Activated naive CD4-positive, alpha-beta T cell treated with anti-CD3 and anti-CD28 coated beads, Interleukin-2, amount 10 ng/mL, durations not matched to agents 7 days and 5 days (primary cell): Measurements from ENCODE around the gene HBEGF.
A peak's percentile ranks its signal among the peaks of the same experiment; 100 is the strongest.

Experiments used
- CTCF ChIA-PET: fragments of 350-600 bp; sonication (Branson Sonifier 250); formaldehyde crosslinking; loops from one replicate; lab custom pipeline; 2021; ENCODE audit warnings: antibody characterized with exemption; lab: Charles Lee
- DNase-seq: peaks from one replicate; pipeline ENCODE4 v3.0.0-alpha.2; 2020
- H3K27ac Mint-ChIP-seq: one replicate; pipeline ENCODE4 v1.8.0; 2021; ENCODE audit warnings: mild to moderate bottlenecking, moderate library complexity, mixed read lengths
- H3K27me3 Mint-ChIP-seq: one replicate; pipeline ENCODE4 v1.8.0; 2021; ENCODE audit warnings: mild to moderate bottlenecking, mixed read lengths
- H3K36me3 Mint-ChIP-seq: one replicate; pipeline ENCODE4 v1.8.0; 2021; ENCODE audit warnings: mixed read lengths
- H3K4me1 Mint-ChIP-seq: one replicate; pipeline ENCODE4 v1.8.0; 2021; ENCODE audit warnings: mixed read lengths
- H3K4me3 Mint-ChIP-seq: one replicate; pipeline ENCODE4 v1.8.0; 2021; ENCODE audit warnings: mild to moderate bottlenecking, moderate library complexity, mixed read lengths
- H3K9me3 Mint-ChIP-seq: one replicate; pipeline ENCODE4 v1.8.0; 2021; ENCODE audit warnings: mixed read lengths

Gene HBEGF

GRCh38 chr5:140366589-140367255, 20.3 kb upstream of the HBEGF start:
- Mint-ChIP-seq H3K27ac (no peak overlapping the region), H3K36me3 (no peaks in the 10 kb centered on the region), H3K4me3 (no peak overlapping the region), H3K27me3 (peaks cover 17% of the 10 kb centered on the region), H3K4me1 (peaks cover 5% of the 10 kb centered on the region), H3K9me3 (no peaks in the 10 kb centered on the region)
- DNase-seq, result no peak
- CTCF ChIA-PET, result interaction anchor here (0.6 to 3.9 kb wide), 7 partner anchors 8 to 180 kb away, joined by 3 to 15 read pairs (median 3); partner anchors contain the start of gene EIF4EBP3

GRCh38 chr5:140365941-140366340, 19.5 kb upstream of the HBEGF start:
- Mint-ChIP-seq H3K4me3 (no peak overlapping the region), H3K4me1 (peaks cover 5% of the 10 kb centered on the region), H3K36me3 (no peaks in the 10 kb centered on the region), H3K27ac (no peak overlapping the region), H3K9me3 (no peaks in the 10 kb centered on the region), H3K27me3 (peaks cover 17% of the 10 kb centered on the region)
- CTCF ChIA-PET, result interaction anchor here (0.6 to 3.9 kb wide), 10 partner anchors 7 to 354 kb away, joined by 3 to 15 read pairs (median 4); partner anchors contain the start of genes IK and NDUFA2
- DNase-seq, result no peak

- CTCF ChIA-PET, result interaction anchor here (0.9 to 3.9 kb wide), 7 partner anchors 8 to 354 kb away, joined by 3 to 18 read pairs (median 4); partner anchors contain the start of genes IK and NDUFA2
- peaks cover 17% of the 10 kb centered on the region for H3K27me3 Mint-ChIP-seq
These were observed 18.9 kb upstream of the HBEGF start for GRCh38 chr5:140365282-140365681.

GRCh38 chr5:140364472-140364765, 18.0 kb upstream of the HBEGF start:
- no peak for DNase-seq
- H3K4me1 Mint-ChIP-seq, result peaks cover 5% of the 10 kb centered on the region
- no peak overlapping the region for H3K27ac Mint-ChIP-seq
- H3K27me3 Mint-ChIP-seq, result peaks cover 17% of the 10 kb centered on the region
- CTCF ChIA-PET, result interaction anchor here (1.0 to 2.9 kb wide), 9 partner anchors 9 to 355 kb away, joined by 3 to 18 read pairs (median 6); no protein-coding TSS in a partner anchor
- H3K9me3 Mint-ChIP-seq, result no peaks in the 10 kb centered on the region
- H3K36me3 Mint-ChIP-seq, result no peaks in the 10 kb centered on the region
- no peak overlapping the region for H3K4me3 Mint-ChIP-seq

More at GRCh38 chr5:140365282-140365681, 18.9 kb upstream of the HBEGF start:
- Mint-ChIP-seq H3K36me3 (no peaks in the 10 kb centered on the region), H3K9me3 (no peaks in the 10 kb centered on the region), H3K4me3 (no peak overlapping the region), H3K27ac (no peak overlapping the region), H3K4me1 (peaks cover 5% of the 10 kb centered on the region)
- no peak for DNase-seq

GRCh38 chr5:140363631-140364471, 17.4 kb upstream of the HBEGF start:
- Mint-ChIP-seq H3K4me3 (peak overlapping the region; percentile 67), H3K27ac (no peak overlapping the region), H3K27me3 (peaks cover 17% of the 10 kb centered on the region), H3K4me1 (peaks cover 5% of the 10 kb centered on the region), H3K36me3 (no peaks in the 10 kb centered on the region), H3K9me3 (no peaks in the 10 kb centered on the region)
- DNase-seq, result no peak
- CTCF ChIA-PET, result interaction anchor here (0.5 to 2.9 kb wide), 23 partner anchors 9 to 1105 kb away, joined by 3 to 18 read pairs (median 4); partner anchors contain the start of genes ANKHD1, IK and NDUFA2

GRCh38 chr5:140362875-140363630, 16.6 kb upstream of the HBEGF start:
- H3K27me3 Mint-ChIP-seq, result peaks cover 20% of the 10 kb centered on the region
- peak; percentile 88 for DNase-seq
- no peaks in the 10 kb centered on the region for H3K36me3 Mint-ChIP-seq
- H3K9me3 Mint-ChIP-seq, result no peaks in the 10 kb centered on the region
- peaks cover 5% of the 10 kb centered on the region for H3K4me1 Mint-ChIP-seq
- H3K27ac Mint-ChIP-seq, result no peak overlapping the region
- CTCF ChIA-PET, result interaction anchor here (0.5 to 2.9 kb wide), 23 partner anchors 8 to 1104 kb away, joined by 3 to 18 read pairs (median 4); partner anchors contain the start of genes ANKHD1, IK and NDUFA2
- H3K4me3 Mint-ChIP-seq, result peak overlapping the region; percentile 67

GRCh38 chr5:140362311-140362710, 15.9 kb upstream of the HBEGF start:
- Mint-ChIP-seq H3K27me3 (peaks cover 20% of the 10 kb centered on the region), H3K4me3 (no peak overlapping the region), H3K36me3 (no peaks in the 10 kb centered on the region), H3K27ac (no peak overlapping the region), H3K4me1 (peaks cover 12% of the 10 kb centered on the region), H3K9me3 (no peaks in the 10 kb centered on the region)
- CTCF ChIA-PET, result interaction anchor here (0.7 to 5.1 kb wide), 6 partner anchors 10 to 358 kb away, joined by 3 to 129 read pairs (median 4); no protein-coding TSS in a partner anchor
- no peak for DNase-seq

- H3K4me3 Mint-ChIP-seq, result no peak overlapping the region
- no peaks in the 10 kb centered on the region for H3K36me3 Mint-ChIP-seq
- DNase-seq, result no peak
- H3K27me3 Mint-ChIP-seq, result peaks cover 17% of the 10 kb centered on the region
- CTCF ChIA-PET, result interaction anchor here (0.6 to 5.1 kb wide), 5 partner anchors 10 to 358 kb away, joined by 3 to 129 read pairs (median 4); no protein-coding TSS in a partner anchor
- H3K9me3 Mint-ChIP-seq, result no peaks in the 10 kb centered on the region
- peaks cover 15% of the 10 kb centered on the region for H3K4me1 Mint-ChIP-seq
- H3K27ac Mint-ChIP-seq, result no peak overlapping the region
These were observed 15.5 kb upstream of the HBEGF start for GRCh38 chr5:140361901-140362300.

GRCh38 chr5:140360681-140361479, 14.5 kb upstream of the HBEGF start:
- H3K27ac Mint-ChIP-seq, result no peak overlapping the region
- no peaks in the 10 kb centered on the region for H3K36me3 Mint-ChIP-seq
- CTCF ChIA-PET, result interaction anchor here (0.7 to 5.1 kb wide), 12 partner anchors 9 to 365 kb away, joined by 3 to 129 read pairs (median 3); no protein-coding TSS in a partner anchor
- no peak overlapping the region for H3K4me3 Mint-ChIP-seq
- no peaks in the 10 kb centered on the region for H3K9me3 Mint-ChIP-seq
- H3K27me3 Mint-ChIP-seq, result peaks cover 14% of the 10 kb centered on the region
- no peak for DNase-seq
- H3K4me1 Mint-ChIP-seq, result peaks cover 17% of the 10 kb centered on the region

- DNase-seq, result no peak
- CTCF ChIA-PET, result interaction anchor here (0.7 to 5.1 kb wide), 12 partner anchors 8 to 363 kb away, joined by 3 to 129 read pairs (median 3); no protein-coding TSS in a partner anchor
- Mint-ChIP-seq H3K36me3 (no peaks in the 10 kb centered on the region), H3K4me3 (no peak within 1 kb of the TSS), H3K9me3 (no peaks in the 10 kb centered on the region), H3K4me1 (peaks cover 17% of the 10 kb centered on the region), H3K27ac (no peak within 1 kb of the TSS), H3K27me3 (peaks cover 14% of the 10 kb centered on the region)
These were observed 13.7 kb upstream of the HBEGF start, which contains the start of gene SLC4A9 for GRCh38 chr5:140360101-140360500. Gene SLC4A9 (plus strand): TSS chr5:140360194. CDS start chr5:140360237, 43 bp downstream.

- H3K4me3 Mint-ChIP-seq, result no peak overlapping the region
- no peak overlapping the region for H3K27ac Mint-ChIP-seq
- DNase-seq, result no peak
- H3K27me3 Mint-ChIP-seq, result peaks cover 21% of the 10 kb centered on the region
- H3K4me1 Mint-ChIP-seq, result peaks cover 17% of the 10 kb centered on the region
- H3K36me3 Mint-ChIP-seq, result no peaks in the 10 kb centered on the region
- H3K9me3 Mint-ChIP-seq, result no peaks in the 10 kb centered on the region
- CTCF ChIA-PET, result interaction anchor here (0.6 to 5.1 kb wide), 13 partner anchors 8 to 367 kb away, joined by 3 to 129 read pairs (median 5); partner anchors contain the start of gene HBEGF
These were observed 12.4 kb upstream of the HBEGF start for GRCh38 chr5:140358738-140359310.

GRCh38 chr5:140357726-140358093, 11.3 kb upstream of the HBEGF start:
- no peak overlapping the region for H3K27ac Mint-ChIP-seq
- H3K4me3 Mint-ChIP-seq, result peak overlapping the region; percentile 51
- DNase-seq, result peak; percentile 86
- H3K27me3 Mint-ChIP-seq, result peaks cover 19% of the 10 kb centered on the region
- no peaks in the 10 kb centered on the region for H3K9me3 Mint-ChIP-seq
- CTCF ChIA-PET, result interaction anchor here (1.9 to 5.1 kb wide), 3 partner anchors 12 to 278 kb away, joined by 7 to 129 read pairs (median 10); partner anchors contain the start of gene HBEGF
- peaks cover 12% of the 10 kb centered on the region for H3K4me1 Mint-ChIP-seq
- no peaks in the 10 kb centered on the region for H3K36me3 Mint-ChIP-seq
